ENCODE measurements around the gene TRPC4AP. TPM values are rescaled to one million over a fixed set of nuclear protein-coding genes. Genes with fewer than 3 reads are reported as not detected.

TRPC4AP gene
- total and polyA plus RNA-seq, 2 of the 8 experiments (the other 6 are each of a cell fraction or from before 2014, with no cell fraction given): 73.1 to 74.8 TPM

GRCh38 chr20:34996243-34997028, 96.2 kb downstream of the TRPC4AP start:
- POLR2A ChIA-PET (ENCODE audit: partially characterized antibody): interaction anchor here (0.6 to 1.4 kb wide), 5 partner anchors 8 to 41 kb away, joined by 3 read pairs; no protein-coding TSS in a partner anchor
- H3K4ac ChIP-seq (replicated peaks; ENCODE audit: insufficient read length, low read depth, low read length): no peak overlapping the region
- H2BK12ac ChIP-seq (ENCODE audit: low read depth, low read length): no peak overlapping the region
- H3K79me1 ChIP-seq (ENCODE audit: low read depth, low read length): no peaks in the 10 kb centered on the region
- no peak overlapping the region for H2BK5ac ChIP-seq (ENCODE audit: low read depth, low read length)
- H4K8ac ChIP-seq (ENCODE audit: extremely low read depth, insufficient read depth, low read length): no peak overlapping the region
- peaks cover 2 to 16% (median 7%) of the 10 kb centered on the region in 4 experiments; a peak in 5 of 8 replicates for H3K36me3 ChIP-seq (ENCODE audit: control insufficient read depth in 2 of 4, insufficient read depth in 4 of 4, low read length in 3 of 4)
- no peaks in the 10 kb centered on the region for H3K4me1 ChIP-seq (replicated peaks in 1 of 4; ENCODE audit: control insufficient read depth in 3 of 4, insufficient read depth in 4 of 4, low read length in 3 of 4)
- no peak overlapping the region for H3K56ac ChIP-seq (replicated peaks; ENCODE audit: insufficient read length, low read depth, low read length)
- no peak overlapping the region for H4K5ac ChIP-seq (ENCODE audit: insufficient read length, low read depth, low read length)
- no peaks in the 10 kb centered on the region for H3K9me3 ChIP-seq (ENCODE audit: insufficient read depth in 2 of 2, low read depth in 1 of 2, low read length in 1 of 2)
- H3K9ac ChIP-seq (replicated peaks in 1 of 4; ENCODE audit: extremely low read depth in 1 of 4, low read depth in 3 of 4, low read length in 3 of 4): no peak overlapping the region
- no peak overlapping the region for H3K23ac ChIP-seq (ENCODE audit: insufficient read length)
- H3K27me3 ChIP-seq (replicated peaks in 1 of 4; ENCODE audit: control insufficient read depth in 3 of 4, extremely low read depth in 1 of 4, insufficient read depth in 3 of 4, low read length in 3 of 4): no peaks in the 10 kb centered on the region
- no peaks in the 10 kb centered on the region for H3K79me2 ChIP-seq (ENCODE audit: control insufficient read depth in 1 of 2, insufficient read depth in 2 of 2, low read length in 2 of 2)
- H3K14ac ChIP-seq (ENCODE audit: insufficient read length): no peak overlapping the region
- H2AK5ac ChIP-seq (ENCODE audit: low read depth, low read length): no peak overlapping the region
- H2BK120ac ChIP-seq (replicated peaks; ENCODE audit: low read depth, low read length): no peak overlapping the region
- peaks cover 0 to 11% of the 10 kb centered on the region in 2 experiments for H4K20me1 ChIP-seq (replicated peaks in 1 of 2; ENCODE audit: control insufficient read depth in 1 of 2, insufficient read depth in 2 of 2, low read length in 2 of 2)
- FAIRE-seq (no peak), DNase-seq (ENCODE audit: low read depth in 1 of 2, low spot score in 2 of 2) (no peak)
- H4K91ac ChIP-seq (replicated peaks; ENCODE audit: insufficient read length, low read length): no peak overlapping the region
- H3K27ac ChIP-seq (ENCODE audit: low read depth, low read length): no peak overlapping the region
- no peak overlapping the region for H3K4me3 ChIP-seq (ENCODE audit: extremely low read depth in 1 of 4, insufficient read depth in 2 of 4, low read depth in 3 of 4, low read length in 4 of 4)
- no peak overlapping the region for H3K4me2 ChIP-seq (ENCODE audit: insufficient read depth in 1 of 2, low read depth in 2 of 2, low read length in 2 of 2)
- 94% methylated on average over 26 of the region's 26 CpGs; no CpG with 5 or more reads in 1 of the 2 experiments for WGBS, 2 experiments (ENCODE audit: extremely low coverage in 1 of 2, insufficient coverage in 1 of 2, insufficient read length in 1 of 2, insufficient replicate concordance in 2 of 2, low coverage in 1 of 2, low lambda C conversion rate in 2 of 2, missing lambda C conversion rate in 1 of 2)
- H3K23me2 ChIP-seq (ENCODE audit: low read depth, low read length): no peaks in the 10 kb centered on the region; the same call in 1 of the 2 replicates
- H2BK15ac ChIP-seq (ENCODE audit: low read length): no peak overlapping the region
- no peak overlapping the region for H3K18ac ChIP-seq (ENCODE audit: extremely low read depth, low read length)
- CTCF ChIA-PET (ENCODE audit: partially characterized antibody): interaction anchor here (0.9 to 4.7 kb wide), 5 partner anchors 12 to 121 kb away, joined by 4 to 64 read pairs (median 16); partner anchors contain the start of genes ACSS2 and GGT7
- H2BK20ac ChIP-seq (ENCODE audit: low read length): no peak overlapping the region
- no peak overlapping the region for H2AFZ ChIP-seq (ENCODE audit: low read length)
- no peak for TF ChIP-seq FOSL1 (IDR thresholded peaks at IDR 0.05; ENCODE audit: insufficient read depth, low read depth, low read length)
- TF ChIP-seq, protein P1, sequence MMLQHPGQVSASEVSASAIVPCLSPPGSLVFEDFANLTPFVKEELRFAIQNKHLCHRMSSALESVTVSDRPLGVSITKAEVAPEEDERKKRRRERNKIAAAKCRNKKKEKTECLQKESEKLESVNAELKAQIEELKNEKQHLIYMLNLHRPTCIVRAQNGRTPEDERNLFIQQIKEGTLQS (IDR thresholded peaks at IDR 0.05; ENCODE audit: insufficient read depth, low read depth, low read length): no peak
- TF ChIP-seq SAP30 (IDR thresholded peaks at IDR 0.05; ENCODE audit: insufficient read depth, insufficient replicate concordance, low read length): no peak
- TF ChIP-seq POLR2A (IDR thresholded peaks at IDR 0.05; ENCODE audit: control extremely low read depth in 1 of 2, low read depth in 2 of 2, low read length in 2 of 2): no peak
- TF ChIP-seq CBX5 (IDR thresholded peaks at IDR 0.05; ENCODE audit: low read depth, low read length): no peak
- no peak for TF ChIP-seq NRF1 (IDR thresholded peaks at IDR 0.05; ENCODE audit: low read depth, low read length)
- no peak for TF ChIP-seq SP4 (IDR thresholded peaks at IDR 0.05; ENCODE audit: low read length)
- no peak for TF ChIP-seq POLR2AphosphoS5 (IDR thresholded peaks at IDR 0.05; ENCODE audit: low read depth, low read length)
- TF ChIP-seq SIRT6 (IDR thresholded peaks at IDR 0.05; ENCODE audit: low read length): no peak
- TF ChIP-seq SUZ12 (IDR thresholded peaks at IDR 0.05; ENCODE audit: low read length): no peak
- no peak for TF ChIP-seq CEBPB (IDR thresholded peaks at IDR 0.05; ENCODE audit: low read depth, low read length)
- no peak for TF ChIP-seq SP2 (IDR thresholded peaks at IDR 0.05; ENCODE audit: low read length)

Measured in H1 (cell line).